HG03064 (cell line): ENCODE data around the gene CMC4.

ENCODE experiments used
- ATAC-seq: cut with Tn5 transposase; IDR thresholded peaks from one replicate; pipeline ENCODE4 v1.9.1; 2021; ENCODE audit warnings: low read depth; ENCODE audit not compliant: unreplicated experiment

Gene CMC4

DNA sequence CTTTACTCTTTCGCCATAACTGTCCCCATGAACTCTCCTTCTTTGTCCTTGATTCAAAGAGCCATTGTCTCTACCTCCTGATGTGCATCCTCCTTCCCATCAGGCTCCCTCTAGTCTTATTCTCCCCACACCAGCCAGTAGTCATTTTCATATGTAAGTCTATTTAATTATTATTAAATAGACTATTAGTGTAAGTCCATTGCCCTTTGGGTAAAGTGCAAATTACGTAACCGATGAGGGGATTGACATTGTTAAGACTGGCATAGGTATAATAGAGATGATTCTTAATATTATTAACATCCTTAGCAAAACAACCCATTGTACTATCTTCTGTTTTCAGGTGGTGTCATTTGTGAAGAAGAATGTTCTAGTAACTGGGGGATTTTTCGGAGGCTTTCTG is 16.7 kb downstream of the CMC4 start:
- no peak for ATAC-seq

DNA sequence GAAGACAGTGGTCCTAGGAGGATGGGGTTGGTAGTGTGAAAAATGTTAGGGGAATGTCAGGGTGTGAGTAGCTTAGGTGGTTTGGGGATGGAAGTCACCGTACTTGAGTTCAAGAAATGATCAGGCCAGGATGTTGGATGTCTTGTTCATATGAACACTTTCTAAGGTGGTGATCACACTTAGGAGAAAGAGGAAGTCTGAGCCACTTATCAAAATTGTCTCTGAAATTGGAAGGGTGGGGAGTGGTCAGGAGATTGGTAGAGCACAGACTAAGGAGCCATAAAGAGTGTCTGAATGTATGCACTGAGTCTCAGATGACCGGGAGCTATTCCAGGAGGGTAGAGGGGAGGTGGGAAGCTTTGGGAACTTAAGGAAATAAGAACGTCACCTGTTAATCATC is 17.3 kb downstream of the CMC4 start:
- no peak for ATAC-seq

- no peak for ATAC-seq
Observed at GRCh38 chrX:155052738-155053498, 18.0 kb downstream of the CMC4 start.

- ATAC-seq, result no peak
Observed at GRCh38 chrX:155048977-155049619, 21.8 kb downstream of the CMC4 start.

DNA sequence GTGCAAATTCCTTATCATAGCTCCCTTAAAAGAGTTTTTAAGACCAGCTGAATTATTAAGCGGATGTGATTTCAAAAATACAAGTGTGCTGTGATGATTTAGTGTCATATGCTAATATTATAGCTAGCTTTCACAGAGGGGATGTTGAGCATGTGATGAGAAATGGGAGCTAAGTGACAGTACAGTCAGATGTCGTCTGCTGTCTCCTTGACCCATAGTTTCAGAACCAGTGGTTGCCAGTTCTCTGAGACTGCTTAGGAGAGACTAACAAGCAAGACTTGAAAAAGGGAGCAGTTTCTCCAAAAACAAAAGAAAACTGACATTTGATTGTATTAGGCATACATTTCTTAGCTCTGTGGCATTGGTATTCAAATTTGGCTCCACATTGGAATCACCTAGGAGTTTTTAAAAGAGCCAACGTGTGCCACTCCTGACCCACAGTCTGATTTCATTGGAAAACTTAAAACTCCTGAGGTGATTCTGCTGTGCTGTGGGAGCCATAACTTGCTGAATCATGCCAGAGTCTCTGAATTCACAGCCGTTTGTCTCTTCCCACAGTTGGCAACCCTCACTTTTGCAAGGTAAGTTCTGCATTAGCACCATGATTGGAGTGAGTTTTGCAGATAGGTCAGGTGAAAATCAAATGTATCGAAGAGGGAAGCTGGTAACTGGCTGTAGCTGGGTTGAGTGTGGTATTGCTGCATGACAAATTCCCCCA is 24.0 kb downstream of the CMC4 start:
- ATAC-seq, result no peak

GRCh38 chrX:155046129-155046810 is 24.7 kb downstream of the CMC4 start:
- no peak for ATAC-seq

DNA sequence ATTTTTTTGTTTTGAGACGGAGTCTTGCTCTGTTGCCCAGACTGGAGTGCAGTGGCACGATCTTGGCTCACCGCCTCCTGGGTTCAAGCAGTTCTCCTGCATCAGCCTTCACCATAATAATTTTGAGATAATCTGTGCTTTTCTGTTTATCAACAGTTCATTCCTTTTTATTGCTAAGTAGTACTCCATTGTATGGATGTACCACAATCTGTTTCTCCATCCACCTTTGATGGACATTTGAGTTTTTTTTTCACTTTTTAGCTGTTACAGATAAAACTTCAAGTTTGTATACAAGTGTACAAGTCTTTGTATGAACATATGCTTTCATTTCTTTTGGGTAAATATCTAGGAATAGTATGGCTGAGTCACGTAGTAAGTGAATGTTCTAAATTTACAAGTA is 35.2 kb downstream of the CMC4 start:
- no peak for ATAC-seq

- no peak for ATAC-seq
Observed at GRCh38 chrX:155031657-155032056, 39.3 kb downstream of the CMC4 start.

DNA sequence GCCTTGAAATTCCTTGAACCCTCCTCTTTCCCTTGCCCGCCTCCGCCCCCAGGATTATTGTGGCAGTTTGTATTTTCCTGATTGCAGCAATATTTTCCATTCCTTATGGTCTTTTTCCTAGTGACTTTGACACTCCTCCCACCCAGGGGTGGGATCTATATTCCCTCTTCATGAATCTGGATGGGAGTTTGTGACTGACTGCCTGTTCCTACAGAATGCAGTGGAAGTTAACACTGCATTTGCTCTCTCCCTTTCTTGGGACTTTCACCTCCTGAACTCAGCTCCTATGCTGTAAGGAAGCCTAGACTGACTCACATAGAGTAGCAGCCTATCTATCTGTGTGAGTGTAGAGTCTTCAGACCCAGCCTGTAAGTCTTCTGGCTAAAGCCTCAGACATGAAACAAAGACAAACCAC is 42.1 kb downstream of the CMC4 start:
- no peak for ATAC-seq

GRCh38 chrX:155028129-155028528 is 42.8 kb downstream of the CMC4 start:
- ATAC-seq, result no peak

DNA sequence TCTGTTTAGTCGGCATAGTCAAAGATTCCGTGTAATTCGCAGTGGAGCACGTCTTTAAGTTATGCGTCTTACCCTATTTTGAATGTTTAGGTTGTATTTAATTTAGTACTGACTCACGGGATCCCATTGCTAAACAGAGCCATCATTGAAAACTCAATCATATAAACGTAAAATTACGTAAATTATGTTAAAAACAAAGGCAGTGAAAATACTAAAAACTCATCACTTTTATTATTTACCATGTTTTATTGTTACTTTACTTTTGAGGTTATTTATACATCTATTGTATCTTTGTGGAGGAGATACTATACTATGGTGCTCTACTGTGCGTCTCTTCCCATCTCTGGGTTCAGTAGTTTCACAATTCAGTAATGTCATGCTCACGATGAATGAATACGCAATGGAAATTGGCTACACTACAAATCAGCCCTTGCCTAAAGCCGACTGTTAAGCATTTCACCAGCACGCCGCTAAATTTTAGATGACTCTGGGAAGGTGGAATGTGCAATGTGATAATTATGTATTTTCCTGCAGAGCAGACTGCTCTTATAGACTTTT is 43.3 kb downstream of the CMC4 start:
- ATAC-seq, result no peak

- ATAC-seq, result peak; percentile 87
Observed at GRCh38 chrX:155026727-155027508, 44.0 kb downstream of the CMC4 start, which contains the start of gene FUNDC2. FUNDC2 (plus strand) TSS chrX:155026844; CDS start chrX:155026939, 95 bp downstream.

DNA sequence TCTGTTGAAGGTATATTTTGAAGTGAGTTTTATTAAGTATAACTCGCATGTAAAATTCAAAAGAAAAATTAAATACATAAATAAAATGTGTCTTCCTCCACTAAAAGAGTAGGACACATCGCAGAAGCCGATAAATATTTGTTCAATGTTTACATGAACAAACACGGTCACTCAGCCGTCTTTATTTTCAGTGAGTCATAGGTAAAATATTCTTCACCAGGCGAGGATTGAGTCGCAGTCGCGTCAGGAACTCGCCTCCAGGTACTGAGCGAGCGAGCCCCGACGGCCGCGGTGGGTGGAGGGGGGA is 44.6 kb downstream of the CMC4 start:
- no peak for ATAC-seq

DNA sequence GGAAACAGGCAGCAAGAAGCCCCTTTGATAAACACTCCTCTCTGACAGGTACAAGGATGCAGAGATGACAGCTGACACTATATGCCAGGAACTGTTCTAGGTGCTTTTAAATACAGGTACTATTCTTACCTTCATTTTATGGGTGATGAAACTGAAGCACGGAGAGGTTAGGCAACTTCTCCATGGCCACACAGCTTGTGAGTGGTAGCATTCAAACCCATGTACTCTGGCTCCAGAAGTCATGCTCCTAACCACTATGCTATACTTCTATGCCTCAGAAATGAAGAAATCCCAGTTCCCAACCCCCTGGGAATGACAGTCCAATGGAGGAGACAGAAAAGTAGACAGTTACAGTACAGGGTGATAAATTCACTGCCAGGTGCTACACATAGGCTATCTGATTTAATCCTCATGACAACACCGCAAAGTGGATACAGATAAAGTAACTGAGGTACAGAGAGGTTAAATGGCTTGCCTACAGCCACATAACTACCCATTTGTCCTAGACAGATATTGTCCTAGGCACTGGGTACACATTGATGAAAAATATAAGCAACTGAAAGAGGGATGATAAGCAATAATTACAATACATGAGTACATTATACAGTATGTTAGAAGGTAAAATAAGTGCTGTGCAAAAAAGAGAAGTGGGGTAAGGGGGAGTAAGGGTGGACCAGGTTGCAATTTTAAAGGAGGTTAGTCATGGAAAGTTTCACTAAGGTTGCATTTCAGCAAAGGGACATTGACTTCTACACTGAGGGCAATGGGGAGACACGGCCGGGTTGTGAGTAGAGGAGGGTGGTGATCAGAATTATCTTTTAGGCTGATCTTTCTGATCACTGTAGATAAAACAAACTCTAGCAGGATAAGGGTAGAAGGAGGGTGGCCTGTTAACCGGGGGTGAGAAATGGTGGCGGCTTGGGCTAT is 46.8 kb downstream of the CMC4 start:
- ATAC-seq, result no peak

DNA sequence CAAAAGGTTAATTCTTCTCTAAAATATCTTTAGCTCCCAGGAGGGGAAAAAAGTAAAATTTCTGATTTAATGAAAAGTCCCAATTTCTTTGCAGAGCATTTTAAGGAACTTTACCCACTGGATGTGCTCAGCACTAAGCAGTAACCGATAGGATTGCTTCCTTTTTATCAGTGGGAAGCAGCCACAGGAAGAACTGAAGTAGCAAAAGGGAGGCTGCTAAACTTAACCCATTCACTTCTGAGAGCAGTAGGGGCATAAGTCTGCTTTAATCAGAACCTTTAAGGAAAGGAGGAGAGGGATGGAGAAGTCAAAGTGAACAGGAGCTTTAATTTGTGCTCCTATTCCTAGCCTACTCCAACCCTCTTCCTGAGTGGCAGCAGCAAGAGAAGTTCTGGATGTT is 48.4 kb downstream of the CMC4 start, which contains the start of gene F8:
F8 (minus strand) TSS at position 139 of the 400 bp plus-strand sequence. CDS start 171 bp downstream, outside the sequence.
- ATAC-seq, result no peak

DNA sequence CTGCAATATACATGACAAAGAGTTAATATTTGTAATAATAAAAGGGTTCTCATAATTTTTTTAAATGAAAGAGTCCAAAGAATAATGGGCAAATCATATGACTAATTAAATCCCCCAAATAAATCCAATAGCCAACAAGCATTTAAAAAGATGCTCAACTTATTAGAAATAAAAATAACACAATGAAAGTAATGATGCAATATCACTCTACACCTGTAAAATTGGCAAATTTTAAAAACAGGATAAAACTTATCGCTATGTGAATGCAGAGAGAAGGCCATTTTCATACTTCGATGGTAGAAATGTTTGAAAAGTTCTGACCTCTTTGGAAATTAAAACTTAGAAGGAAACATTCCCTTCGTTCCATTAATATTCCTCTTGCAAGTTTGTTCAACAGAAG is 50.3 kb downstream of the CMC4 start:
- ATAC-seq, result no peak
